H9 (cell line): ENCODE measurements around the gene OXSM. TPM values are rescaled to one million over a fixed set of nuclear protein-coding genes. Genes with fewer than 3 reads are reported as not detected.

Source experiments
- DNase-seq: peaks from one replicate; pipeline ENCODE4 v3.0.0-alpha.2; 2017
- H2AFZ ChIP-seq: one replicate; pipeline ENCODE4 v1.6.1; 2013; ENCODE audit warnings: mild to moderate bottlenecking, low read length, control low read depth, moderate library complexity
- H2AK5ac ChIP-seq: 2 replicates; pipeline ENCODE4 v1.6.1; 2013; ENCODE audit warnings: low read length, control low read depth, mixed read lengths; ENCODE audit not compliant: insufficient read length
- H2BK120ac ChIP-seq: one replicate; pipeline ENCODE4 v1.6.1; 2013; ENCODE audit warnings: low read depth, mild to moderate bottlenecking, low read length, control low read depth, inconsistent platforms; ENCODE audit not compliant: poor library complexity, severe bottlenecking
- H2BK12ac ChIP-seq: 2 replicates; pipeline ENCODE4 v1.6.1; 2013; ENCODE audit warnings: low read length, control low read depth, mixed read lengths, low read depth; ENCODE audit not compliant: insufficient read length
- H2BK15ac ChIP-seq: 2 replicates; pipeline ENCODE4 v1.6.1; 2013; ENCODE audit warnings: low read depth, low read length, control low read depth
- H2BK20ac ChIP-seq: one replicate; pipeline ENCODE4 v1.6.1; 2013; ENCODE audit warnings: low read depth, mild to moderate bottlenecking, low read length, control low read depth, inconsistent platforms; ENCODE audit not compliant: poor library complexity, severe bottlenecking
- H2BK5ac ChIP-seq: 2 replicates; pipeline ENCODE4 v1.6.1; 2013; ENCODE audit warnings: low read length, control low read depth, mixed read lengths; ENCODE audit not compliant: insufficient read length
- H3K14ac ChIP-seq: 2 replicates; pipeline ENCODE4 v1.6.1; 2013; ENCODE audit warnings: low read length, control low read depth; ENCODE audit not compliant: insufficient read depth
- H3K18ac ChIP-seq: 2 replicates; pipeline ENCODE4 v1.6.1; 2013; ENCODE audit warnings: low read depth, mild to moderate bottlenecking, mixed read lengths, low read length, control low read depth; ENCODE audit not compliant: insufficient read length
- H3K23ac ChIP-seq: 2 replicates; pipeline ENCODE4 v1.6.1; 2013; ENCODE audit warnings: low read length, control low read depth, mixed read lengths, low read depth; ENCODE audit not compliant: insufficient read length
- H3K23me2 ChIP-seq: 2 replicates; pipeline ENCODE4 v1.6.1; 2013; ENCODE audit warnings: low read depth, mild to moderate bottlenecking, mixed read lengths, low read length, control low read depth; ENCODE audit not compliant: insufficient read length, poor library complexity, severe bottlenecking
- H3K27ac ChIP-seq: 2 replicates; pipeline ENCODE4 v1.5.1; 2013; ENCODE audit warnings: low read length, control low read depth, mixed read lengths, low read depth; ENCODE audit not compliant: insufficient read length
- H3K27me3 ChIP-seq: 2 replicates; pipeline ENCODE4 v1.6.1; 2013; ENCODE audit warnings: low read length, control low read depth, inconsistent platforms; ENCODE audit not compliant: insufficient read depth
- H3K4ac ChIP-seq: 2 replicates; pipeline ENCODE4 v1.6.1; 2013; ENCODE audit warnings: low read depth, mild to moderate bottlenecking, control low read depth, inconsistent platforms, low read length, moderate library complexity
- H3K4me1 ChIP-seq: 2 replicates; pipeline ENCODE4 v1.6.1; 2013; ENCODE audit warnings: low read length, control low read depth, inconsistent platforms; ENCODE audit not compliant: insufficient read depth
- H3K4me2 ChIP-seq: 2 replicates; pipeline ENCODE4 v1.6.1; 2013; ENCODE audit warnings: low read length, control low read depth, mixed read lengths; ENCODE audit not compliant: insufficient read length, insufficient read depth
- H3K56ac ChIP-seq: 2 replicates; pipeline ENCODE4 v1.6.1; 2013; ENCODE audit warnings: low read depth, mild to moderate bottlenecking, mixed read lengths, low read length, control low read depth; ENCODE audit not compliant: insufficient read length
- H3K79me1 ChIP-seq: 2 replicates; pipeline ENCODE4 v1.6.1; 2013; ENCODE audit warnings: low read depth, mild to moderate bottlenecking, moderate library complexity, low read length, control low read depth, inconsistent platforms; ENCODE audit not compliant: insufficient read depth, poor library complexity, severe bottlenecking
- H3K79me2 ChIP-seq: 2 replicates; pipeline ENCODE4 v1.6.1; 2013; ENCODE audit warnings: low read length, control low read depth, inconsistent platforms; ENCODE audit not compliant: insufficient read depth
- H3K9ac ChIP-seq: 2 replicates; pipeline ENCODE4 v1.6.1; 2013; ENCODE audit warnings: low read length, control low read depth, mixed read lengths; ENCODE audit not compliant: insufficient read length; ENCODE audit errors: extremely low read depth
- H3K9me3 ChIP-seq: one replicate; pipeline ENCODE4 v1.6.1; 2013; ENCODE audit warnings: low read depth, low read length, inconsistent platforms; ENCODE audit not compliant: control insufficient read depth
- H3T11ph ChIP-seq: one replicate; pipeline ENCODE4 v1.6.1; 2013; ENCODE audit warnings: mild to moderate bottlenecking, low read length, control low read depth, inconsistent platforms
- H4K20me1 ChIP-seq: one replicate; pipeline ENCODE4 v1.6.1; 2013; ENCODE audit not compliant: control insufficient read depth, insufficient read length, insufficient read depth
- H4K5ac ChIP-seq: 2 replicates; pipeline ENCODE4 v1.6.1; 2013; ENCODE audit warnings: low read depth, mild to moderate bottlenecking, mixed read lengths, low read length, control low read depth; ENCODE audit not compliant: insufficient read length
- H4K8ac ChIP-seq: replicated peaks from 2 replicates; pipeline ENCODE4 v1.6.1; 2013; ENCODE audit warnings: low read length, control low read depth, mixed read lengths, low read depth; ENCODE audit not compliant: insufficient read length
- H4K91ac ChIP-seq: 2 replicates; pipeline ENCODE4 v1.6.1; 2013; ENCODE audit warnings: low read depth, mild to moderate bottlenecking, moderate library complexity, mixed read lengths, low read length, control low read depth; ENCODE audit not compliant: insufficient read length
- H3K27ac Mint-ChIP-seq, 3 experiments: 2 replicates in 2 of 3; 3 replicates in 1 of 3; pipeline ENCODE4 v1.8.0; 2020 to 2021; ENCODE audit warnings: mixed read lengths in 3 of 3, mild to moderate bottlenecking in 1 of 3, moderate library complexity in 1 of 3
- H3K27me3 Mint-ChIP-seq: 2 replicates; pipeline ENCODE4 v1.8.0; 2021; ENCODE audit warnings: low read depth, mild to moderate bottlenecking, moderate library complexity, mixed read lengths
- H3K36me3 Mint-ChIP-seq, 3 experiments: 2 replicates in 2 of 3; 3 replicates in 1 of 3; pipeline ENCODE4 v1.8.0; 2020 to 2021; ENCODE audit warnings: low read depth in 3 of 3, mixed read lengths in 3 of 3; ENCODE audit not compliant: insufficient read depth in 1 of 3
- H3K4me1 Mint-ChIP-seq, 2 experiments: 2 replicates each; pipeline ENCODE4 v1.8.0; 2020; ENCODE audit warnings: mixed read lengths in 2 of 2
- H3K4me3 Mint-ChIP-seq, 2 experiments: 2 replicates in 1 of 2; 3 replicates in 1 of 2; pipeline ENCODE4 v1.8.0; 2020 to 2021; ENCODE audit warnings: mild to moderate bottlenecking in 2 of 2, mixed read lengths in 2 of 2, moderate library complexity in 1 of 2
- H3K9me3 Mint-ChIP-seq, 2 experiments: 2 replicates in 1 of 2; 3 replicates in 1 of 2; pipeline ENCODE4 v1.8.0; 2020; ENCODE audit warnings: mild to moderate bottlenecking in 2 of 2, mixed read lengths in 2 of 2, moderate library complexity in 1 of 2
- CTCF ChIP-seq: fragments of 200-600 bp; sonication (generic); conservative IDR thresholded peaks from 3 replicates; pipeline ENCODE4 v1.8.0; 2021; ENCODE audit warnings: antibody characterized with exemption, mild to moderate bottlenecking
- WGBS: extraction: QIAGEN DNeasy Blood & Tissue Kit; methylation state at CpG from one replicate; pipeline ENCODE4 v1.1.7; 2013; ENCODE audit warnings: missing lambda C conversion rate, low lambda C conversion rate, mixed read lengths; ENCODE audit not compliant: insufficient read length; ENCODE audit errors: extremely low coverage; 5-methylcytosine and 5-hydroxymethylcytosine counted together
- total RNA-seq: library from RNA; stranded (reverse); gene quantifications from 2 replicates; pipeline ENCODE4 v1.2.1, GENCODE V29; 2021

The OXSM gene
- total RNA-seq, 1 experiment from 2014 or later = 2.5 TPM

DNA sequence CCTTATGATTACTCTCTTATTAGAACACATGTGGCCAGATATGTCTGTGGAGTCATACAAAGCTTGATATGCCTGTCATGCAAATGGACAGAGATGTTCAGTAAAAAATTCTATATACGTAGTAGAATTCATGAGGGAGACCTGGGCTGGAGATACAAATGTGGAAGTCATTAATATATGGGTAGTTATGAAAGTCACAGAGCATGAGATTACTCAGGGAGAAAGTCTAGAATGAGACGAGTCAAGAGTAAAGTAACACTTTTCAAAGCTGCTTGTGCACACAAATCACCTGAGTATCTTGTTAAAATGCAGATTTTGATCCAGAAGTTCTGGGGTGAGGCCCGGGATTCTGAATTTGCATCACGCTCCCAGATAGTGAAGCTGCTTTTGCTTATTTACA, 28.4 kb downstream of the OXSM start:
- no peak for DNase-seq

More for the DNA sequence above, 28.4 kb downstream of the OXSM start:
- Mint-ChIP-seq H3K9me3 (peaks cover 0 to 9% of the 10 kb centered on the region in 2 experiments; a peak in 4 of 5 replicates), H3K36me3 (peaks cover 0 to 4% (median 0%) of the 10 kb centered on the region in 3 experiments; a peak in 1 of 7 replicates), H3K27me3 (no peaks in the 10 kb centered on the region), H3K4me1 (peaks cover 14 to 21% of the 10 kb centered on the region in 2 experiments), H3K4me3 (no peak overlapping the region), H3K27ac (no peak overlapping the region)
- no peak overlapping the region for H2BK12ac ChIP-seq
- H2AFZ ChIP-seq = no peak overlapping the region
- no peak overlapping the region for H3T11ph ChIP-seq
- H3K23me2 ChIP-seq = no peaks in the 10 kb centered on the region
- TF ChIP-seq CTCF = no peak
- H4K8ac ChIP-seq = no peak overlapping the region
- H3K9ac ChIP-seq = no peak overlapping the region
- H4K5ac ChIP-seq = no peak overlapping the region
- no peak overlapping the region for H3K4ac ChIP-seq
- no peaks in the 10 kb centered on the region for H3K79me2 ChIP-seq
- H3K18ac ChIP-seq = no peak overlapping the region
- no peak overlapping the region for H4K91ac ChIP-seq
- no peak overlapping the region for H3K23ac ChIP-seq
- no peak overlapping the region for H2BK120ac ChIP-seq
- no peak overlapping the region for H3K14ac ChIP-seq
- no peaks in the 10 kb centered on the region for H3K79me1 ChIP-seq
- WGBS = no CpG with 5 or more reads among the region's 4 CpGs
- H3K27me3 ChIP-seq = no peaks in the 10 kb centered on the region
- peaks cover 5% of the 10 kb centered on the region; the same call in 1 of the 2 replicates for H3K4me1 ChIP-seq
- H3K27ac ChIP-seq = no peak overlapping the region
- no peaks in the 10 kb centered on the region for H4K20me1 ChIP-seq
- H2AK5ac ChIP-seq = no peak overlapping the region
- H2BK20ac ChIP-seq = no peak overlapping the region
- no peak overlapping the region for H3K4me2 ChIP-seq
- H3K9me3 ChIP-seq = no peaks in the 10 kb centered on the region
- H2BK5ac ChIP-seq = no peak overlapping the region
- no peak overlapping the region for H2BK15ac ChIP-seq
- H3K56ac ChIP-seq = no peak overlapping the region
